Astrocyte (in vitro differentiated cells and primary cell): ENCODE data around the gene AMH.

Source experiments
- CTCF ChIP-seq: IDR thresholded peaks from 2 replicates; pipeline ENCODE4 v1.5.1; 2011; ENCODE audit warnings: low read depth, mild to moderate bottlenecking, inconsistent platforms, low read length, moderate library complexity; ENCODE audit not compliant: insufficient read depth
- EZH2 ChIP-seq: IDR thresholded peaks from 2 replicates; pipeline ENCODE4 v1.6.1; 2012; ENCODE audit warnings: mild to moderate bottlenecking, low read length, inconsistent platforms; ENCODE audit not compliant: insufficient read depth

GRCh38 chr19:2228157-2229030 is 20.7 kb upstream of the AMH start:
- no peak for TF ChIP-seq CTCF
- no peak for TF ChIP-seq EZH2
